Superior temporal gyrus (tissue), 1 donor: ENCODE measurements around the gene RAB29.

Source experiments
- DNase-seq: peaks from one replicate; pipeline ENCODE4 v3.0.0-alpha.2; 2016; ENCODE audit errors: extremely low spot score

RAB29 gene

GRCh38 chr1:205764578-205764977 is 10.7 kb downstream of the RAB29 start:
- no peak for DNase-seq

DNA sequence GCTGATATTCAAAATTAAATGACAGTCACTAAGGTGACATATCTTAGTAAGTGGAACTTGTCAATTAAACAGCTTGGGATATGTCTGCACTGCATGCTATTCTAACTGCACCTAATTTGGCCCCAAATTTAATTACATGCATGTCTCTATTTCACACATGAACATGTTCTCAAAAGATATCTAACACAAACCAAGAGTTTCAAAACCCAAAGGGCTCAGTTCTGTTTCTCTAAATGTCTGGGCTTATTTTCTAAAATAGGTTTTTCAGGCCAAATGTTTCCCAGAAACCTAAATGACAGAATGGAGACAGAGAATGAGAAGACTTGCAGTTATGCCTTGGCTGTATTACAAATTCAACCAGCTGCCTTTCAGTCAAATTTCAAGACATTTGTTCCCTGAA is 11.3 kb downstream of the RAB29 start:
- DNase-seq = no peak

DNA sequence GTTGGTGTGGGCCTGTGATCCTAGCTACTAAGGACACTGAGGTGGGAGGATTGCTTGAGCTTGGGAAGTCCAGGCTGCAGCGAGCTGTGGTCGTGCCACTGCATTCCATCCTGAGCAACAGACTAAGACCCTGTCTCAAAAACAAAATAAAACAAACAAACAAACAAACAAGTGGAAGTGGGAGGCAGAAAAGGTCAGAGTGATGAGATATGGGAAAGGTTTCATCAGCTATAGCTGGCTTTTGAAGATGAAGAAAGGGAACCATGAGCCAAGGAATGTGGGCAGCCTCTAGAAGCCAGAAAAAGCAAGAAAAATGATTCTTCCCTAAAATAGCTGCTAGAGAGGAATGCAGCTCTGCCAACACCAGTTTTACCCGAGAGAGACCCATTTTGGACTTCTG is 14.7 kb downstream of the RAB29 start:
- no peak for DNase-seq

DNA sequence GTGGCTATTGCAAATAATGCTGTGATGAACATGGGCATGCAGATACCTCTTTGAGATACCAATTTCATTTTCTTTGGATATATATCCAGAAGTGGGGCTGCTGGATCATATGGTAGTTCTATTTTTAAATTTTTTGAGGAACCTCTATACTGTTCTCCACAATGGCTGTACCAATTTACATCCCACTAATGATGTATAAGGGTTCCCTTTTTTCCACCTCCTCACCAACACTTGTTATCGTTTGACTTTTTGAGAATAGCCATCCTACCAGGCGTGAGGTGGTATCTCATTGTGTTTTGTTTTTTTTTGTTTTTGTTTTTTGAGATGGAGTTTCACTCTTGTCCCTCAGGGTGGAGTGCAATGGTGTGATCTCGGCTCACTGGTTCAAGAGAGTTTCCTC is 18.7 kb downstream of the RAB29 start:
- DNase-seq = no peak

DNA sequence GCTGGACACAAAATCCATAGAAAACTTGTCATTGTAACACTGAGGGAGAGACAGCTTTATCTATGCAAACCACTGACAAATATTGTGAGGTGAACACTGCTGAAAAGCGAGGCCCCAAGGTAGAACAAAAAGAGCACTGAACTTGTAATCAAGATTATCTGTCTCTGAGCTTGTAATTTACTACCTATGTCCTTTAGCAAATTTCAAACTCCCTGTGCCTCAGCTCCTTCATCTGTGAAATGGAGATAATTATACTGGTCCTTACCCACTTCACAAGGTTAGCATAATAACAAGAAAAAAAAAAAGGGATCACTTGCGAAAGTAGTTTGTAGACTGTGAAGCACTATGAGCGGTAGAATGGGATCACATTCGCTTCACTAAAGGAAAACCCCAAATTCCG is 20.4 kb downstream of the RAB29 start:
- no peak for DNase-seq

DNA sequence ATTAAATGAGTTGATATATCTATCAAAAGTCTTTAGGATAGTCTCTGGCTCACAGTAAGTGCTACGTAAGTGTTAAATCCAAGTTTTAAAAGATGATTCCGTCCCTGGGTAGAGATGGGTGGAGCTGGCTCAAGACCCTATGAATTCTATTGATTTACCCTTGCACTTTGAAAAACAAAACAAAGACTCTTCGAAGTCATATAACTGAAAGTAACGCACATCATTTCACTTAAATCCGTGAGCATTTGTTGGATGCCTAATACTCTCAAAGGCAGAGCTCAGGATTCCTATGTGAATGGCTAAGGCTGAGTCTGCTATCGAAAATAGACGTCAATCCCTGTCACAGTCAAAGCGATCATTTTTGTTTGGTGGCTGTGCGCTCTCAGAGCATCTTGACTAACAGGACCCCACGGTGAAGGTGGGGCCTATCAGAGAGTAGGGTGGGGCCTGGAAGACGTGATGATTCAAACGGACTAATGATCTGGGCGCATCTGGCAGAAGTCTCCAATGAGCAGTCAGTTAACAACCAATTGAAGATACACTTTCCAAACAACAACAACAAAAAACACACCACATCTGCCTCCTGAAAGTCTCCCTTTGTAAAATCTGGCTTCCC is 24.1 kb downstream of the RAB29 start:
- DNase-seq = no peak

DNA sequence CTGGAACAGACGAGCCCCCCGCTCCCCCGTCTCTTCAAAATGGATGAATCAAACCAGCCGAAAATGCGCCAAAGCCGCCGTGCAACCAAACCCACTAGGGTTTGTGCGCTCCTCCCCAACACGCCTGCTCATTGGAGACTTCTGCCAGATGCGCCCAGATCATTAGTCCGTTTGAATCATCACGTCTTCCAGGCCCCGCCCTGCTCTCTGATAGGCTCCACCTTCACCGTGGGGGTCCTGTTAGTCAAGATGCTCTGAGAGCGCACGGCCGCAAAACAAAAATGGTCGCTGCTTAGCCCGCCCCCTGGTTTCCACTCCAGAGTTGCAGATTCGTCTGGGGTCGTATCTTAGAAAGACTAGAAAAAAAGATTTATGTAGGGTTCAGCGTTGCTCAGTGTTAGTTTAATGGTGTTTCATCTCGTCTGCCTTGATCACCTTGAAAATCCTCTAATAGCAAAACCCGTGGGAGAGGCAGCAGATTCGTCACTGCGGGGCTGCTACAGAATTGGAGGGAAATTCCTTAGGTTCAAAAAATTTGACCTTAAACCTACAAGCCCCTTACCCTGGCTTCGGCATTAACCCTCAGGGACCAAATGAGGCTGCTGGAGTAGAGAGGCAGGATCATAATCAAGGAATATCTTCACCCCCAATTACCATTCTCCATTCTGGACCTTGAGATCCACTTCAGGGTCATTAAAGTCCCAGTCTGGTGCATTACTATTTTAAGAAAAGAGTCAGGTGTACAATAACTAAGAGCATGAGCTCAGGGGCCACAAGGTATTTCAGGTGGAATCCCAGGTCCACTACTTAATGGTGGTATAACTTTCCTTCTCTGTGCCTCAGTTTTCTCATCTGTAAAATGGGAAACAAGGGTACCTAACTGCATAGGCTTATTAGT is 24.9 kb downstream of the RAB29 start, which contains the start of gene NUCKS1:
Gene NUCKS1, minus strand, starts transcription at position 45 of the 898 bp plus-strand sequence. CDS start 209 bp downstream, outside the sequence.
- DNase-seq = peak; percentile 99

GRCh38 chr1:205749234-205750137 is 25.8 kb downstream of the RAB29 start:
- peak; percentile 88 for DNase-seq

DNA sequence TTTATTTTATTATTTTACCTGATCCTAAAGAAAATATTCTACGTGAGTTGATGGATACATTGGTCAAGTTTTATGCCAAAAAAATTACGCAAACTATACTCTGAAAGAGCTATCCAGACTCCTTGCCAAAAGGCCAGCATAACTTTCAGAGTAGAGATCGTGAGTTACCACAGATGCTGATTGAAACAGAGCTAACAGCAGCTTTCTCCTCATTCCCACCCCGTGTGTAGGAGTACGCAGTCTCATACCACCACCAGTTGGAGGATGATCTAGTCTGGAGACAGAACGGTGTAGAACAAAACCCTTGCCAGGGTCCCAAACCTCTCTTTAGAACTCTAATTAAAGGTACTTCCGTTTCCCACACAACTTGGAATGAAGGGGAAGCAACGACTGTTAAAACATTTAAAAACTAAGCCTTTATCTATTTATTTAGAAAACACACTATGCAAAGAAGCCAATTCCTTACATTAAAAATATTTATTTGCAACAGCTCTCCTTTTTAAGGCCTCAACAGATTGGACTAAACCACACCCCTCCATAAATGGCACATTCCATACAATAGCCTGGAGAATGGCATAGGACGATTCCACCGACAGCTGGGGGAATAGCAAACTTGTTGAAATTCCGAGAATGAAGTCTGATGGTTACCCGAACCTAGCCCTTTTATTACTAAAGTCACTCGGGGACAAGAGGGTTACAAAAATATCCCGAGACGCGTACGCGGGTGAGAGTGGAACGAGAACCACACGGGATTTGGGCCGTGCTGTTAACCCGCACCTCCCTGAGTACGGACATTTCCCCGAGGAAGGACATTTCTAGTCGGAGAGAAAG is 26.7 kb downstream of the RAB29 start:
- DNase-seq = peak; percentile 79

- DNase-seq = no peak
Measured at GRCh38 chr1:205746757-205747412, 28.4 kb downstream of the RAB29 start.

GRCh38 chr1:205744403-205744802 is 30.9 kb downstream of the RAB29 start:
- no peak for DNase-seq

DNA sequence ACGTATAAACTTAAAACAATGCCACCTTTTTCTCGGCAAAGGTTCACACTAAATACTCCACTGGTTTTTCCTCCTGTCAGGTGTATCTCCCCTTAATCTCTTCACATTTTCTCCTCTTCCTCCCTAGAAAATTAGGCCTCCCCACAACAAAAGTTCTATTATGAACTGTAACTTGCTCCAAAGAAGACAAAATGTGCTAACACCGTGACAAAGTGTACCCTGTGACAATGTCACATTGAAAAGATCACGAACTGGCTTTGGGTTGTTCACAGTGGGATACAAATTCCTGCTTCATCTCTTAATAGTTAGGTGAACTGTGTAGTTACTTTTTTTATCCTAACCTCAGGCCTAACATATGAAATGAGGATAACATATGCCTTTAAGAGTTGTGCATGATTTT is 31.3 kb downstream of the RAB29 start:
- DNase-seq = no peak

- DNase-seq = no peak
Measured at GRCh38 chr1:205741681-205742080, 33.6 kb downstream of the RAB29 start.

DNA sequence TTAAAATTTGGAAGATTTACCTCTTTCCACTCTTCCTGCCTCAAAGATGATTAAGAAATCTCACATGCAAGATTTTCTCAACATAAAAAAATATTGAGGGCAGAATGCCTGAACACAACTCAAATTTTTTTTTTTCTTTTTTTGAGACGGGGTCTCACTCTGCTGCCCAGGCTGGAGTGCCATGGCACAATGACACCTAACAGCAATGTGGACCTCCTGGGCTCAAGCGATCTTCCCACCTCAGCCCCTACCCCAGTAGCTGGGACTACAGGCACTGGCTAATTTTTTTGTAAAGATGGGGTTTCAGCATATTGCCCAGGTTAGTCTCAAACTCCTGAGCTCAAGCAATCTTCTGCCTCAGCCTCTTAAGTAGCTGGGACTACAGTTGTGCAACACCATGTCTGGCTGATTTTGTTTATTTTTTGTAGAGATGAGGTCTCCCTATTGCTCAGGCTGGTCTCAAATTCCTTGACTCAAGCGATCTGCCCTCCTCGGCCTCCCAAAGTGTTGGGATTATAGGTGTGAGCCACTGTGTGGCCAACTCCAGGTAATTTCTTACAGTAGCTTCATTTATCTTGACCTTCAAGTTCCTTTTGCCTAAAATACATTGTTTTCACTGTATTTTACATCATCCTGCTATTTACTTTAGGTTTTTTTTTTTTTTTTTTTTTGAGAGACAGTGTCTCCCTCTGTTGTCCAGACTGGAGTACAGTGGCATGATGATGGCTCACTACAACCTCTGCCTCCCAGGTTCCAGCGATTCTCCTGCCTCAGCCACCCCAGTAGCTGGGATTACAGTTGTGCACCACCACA is 35.7 kb downstream of the RAB29 start:
- no peak for DNase-seq

- no peak for DNase-seq
Measured at GRCh38 chr1:205735218-205735617, 40.1 kb downstream of the RAB29 start.

DNA sequence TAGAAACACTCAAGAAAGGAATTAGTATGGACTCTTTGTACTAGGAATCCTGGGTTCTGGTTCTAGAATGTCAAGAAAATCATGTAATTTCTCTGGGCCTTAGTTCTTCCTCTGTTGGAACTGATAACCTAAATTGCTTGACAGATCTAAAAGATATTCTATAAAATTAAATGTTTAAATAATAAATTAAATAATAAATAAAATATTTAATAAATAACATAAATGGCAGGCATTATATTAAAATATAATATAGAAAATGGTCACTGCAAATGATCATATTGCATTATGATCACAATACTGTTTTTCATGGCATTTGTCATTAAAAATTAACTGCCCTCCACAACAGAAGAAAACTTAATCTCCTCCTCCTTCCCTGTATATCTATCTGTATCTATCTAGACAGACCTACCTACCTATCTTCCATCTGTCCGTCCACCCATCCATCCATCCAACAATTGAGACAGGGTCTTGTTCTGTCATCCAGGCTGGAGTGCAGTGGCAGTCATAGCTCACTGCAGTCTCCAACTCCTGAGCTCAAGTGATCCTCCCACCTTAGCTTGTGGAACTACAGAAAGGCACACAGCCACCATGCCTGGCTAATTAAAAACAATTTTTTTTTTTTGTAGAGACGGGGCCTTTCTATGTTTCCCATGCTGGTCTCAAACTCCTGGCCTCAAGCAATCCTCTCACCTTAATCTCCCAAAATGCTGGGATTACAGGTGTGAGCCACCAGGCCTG is 41.7 kb downstream of the RAB29 start:
- no peak for DNase-seq

- no peak for DNase-seq
Measured at GRCh38 chr1:205729945-205730610, 45.2 kb downstream of the RAB29 start.

- DNase-seq = no peak
Measured at GRCh38 chr1:205726619-205727125, 48.6 kb downstream of the RAB29 start.
